Measurements from ENCODE around the gene ABCA12.

DNA sequence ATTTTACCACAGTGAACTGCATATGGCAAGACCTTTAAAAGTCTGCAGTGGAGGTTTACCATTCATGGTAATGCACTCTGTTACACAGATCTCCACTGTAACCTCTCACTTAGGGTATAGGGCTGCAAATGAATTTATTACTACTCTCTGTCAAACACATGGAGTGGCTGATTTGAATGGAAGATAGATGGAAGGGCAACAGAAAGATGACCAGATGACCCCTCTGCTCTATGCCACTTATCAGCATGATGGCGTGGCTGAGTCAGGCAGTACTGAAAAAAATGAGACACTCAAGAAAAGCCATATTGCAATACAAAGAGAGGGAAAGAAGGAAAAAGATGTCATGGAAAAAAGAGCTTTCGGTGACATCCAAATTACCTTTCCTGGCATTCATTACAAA is 72.3 kb downstream of the ABCA12 start:
- TF ChIP-seq, protein P1, sequence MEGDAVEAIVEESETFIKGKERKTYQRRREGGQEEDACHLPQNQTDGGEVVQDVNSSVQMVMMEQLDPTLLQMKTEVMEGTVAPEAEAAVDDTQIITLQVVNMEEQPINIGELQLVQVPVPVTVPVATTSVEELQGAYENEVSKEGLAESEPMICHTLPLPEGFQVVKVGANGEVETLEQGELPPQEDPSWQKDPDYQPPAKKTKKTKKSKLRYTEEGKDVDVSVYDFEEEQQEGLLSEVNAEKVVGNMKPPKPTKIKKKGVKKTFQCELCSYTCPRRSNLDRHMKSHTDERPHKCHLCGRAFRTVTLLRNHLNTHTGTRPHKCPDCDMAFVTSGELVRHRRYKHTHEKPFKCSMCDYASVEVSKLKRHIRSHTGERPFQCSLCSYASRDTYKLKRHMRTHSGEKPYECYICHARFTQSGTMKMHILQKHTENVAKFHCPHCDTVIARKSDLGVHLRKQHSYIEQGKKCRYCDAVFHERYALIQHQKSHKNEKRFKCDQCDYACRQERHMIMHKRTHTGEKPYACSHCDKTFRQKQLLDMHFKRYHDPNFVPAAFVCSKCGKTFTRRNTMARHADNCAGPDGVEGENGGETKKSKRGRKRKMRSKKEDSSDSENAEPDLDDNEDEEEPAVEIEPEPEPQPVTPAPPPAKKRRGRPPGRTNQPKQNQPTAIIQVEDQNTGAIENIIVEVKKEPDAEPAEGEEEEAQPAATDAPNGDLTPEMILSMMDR (IDR thresholded peaks at IDR 0.05): no peak
- TF ChIP-seq POLR2A (IDR thresholded peaks at IDR 0.05) (no peak), EP300 (IDR thresholded peaks at IDR 0.05) (no peak), POLR2AphosphoS5 (IDR thresholded peaks at IDR 0.05) (no peak)

Measured in gastroesophageal sphincter (tissue), 3 donors.